ENCODE data around the gene STOX2.

- TF ChIP-seq POLR2A (IDR thresholded peaks at IDR 0.05) (no peak), CTCF (IDR thresholded peaks at IDR 0.05) (no peak)
Measured at GRCh38 chr4:183915976-183916375, 10.9 kb downstream of the STOX2 start.
